Measurements from ENCODE around the gene SLC6A2.

GRCh38 chr16:55682086-55682485 is 26.3 kb downstream of the SLC6A2 start:
- TF ChIP-seq POLR2A (IDR thresholded peaks at IDR 0.05) (no peak), POLR2AphosphoS5 (IDR thresholded peaks at IDR 0.05) (no peak)
- TF ChIP-seq, protein P1, sequence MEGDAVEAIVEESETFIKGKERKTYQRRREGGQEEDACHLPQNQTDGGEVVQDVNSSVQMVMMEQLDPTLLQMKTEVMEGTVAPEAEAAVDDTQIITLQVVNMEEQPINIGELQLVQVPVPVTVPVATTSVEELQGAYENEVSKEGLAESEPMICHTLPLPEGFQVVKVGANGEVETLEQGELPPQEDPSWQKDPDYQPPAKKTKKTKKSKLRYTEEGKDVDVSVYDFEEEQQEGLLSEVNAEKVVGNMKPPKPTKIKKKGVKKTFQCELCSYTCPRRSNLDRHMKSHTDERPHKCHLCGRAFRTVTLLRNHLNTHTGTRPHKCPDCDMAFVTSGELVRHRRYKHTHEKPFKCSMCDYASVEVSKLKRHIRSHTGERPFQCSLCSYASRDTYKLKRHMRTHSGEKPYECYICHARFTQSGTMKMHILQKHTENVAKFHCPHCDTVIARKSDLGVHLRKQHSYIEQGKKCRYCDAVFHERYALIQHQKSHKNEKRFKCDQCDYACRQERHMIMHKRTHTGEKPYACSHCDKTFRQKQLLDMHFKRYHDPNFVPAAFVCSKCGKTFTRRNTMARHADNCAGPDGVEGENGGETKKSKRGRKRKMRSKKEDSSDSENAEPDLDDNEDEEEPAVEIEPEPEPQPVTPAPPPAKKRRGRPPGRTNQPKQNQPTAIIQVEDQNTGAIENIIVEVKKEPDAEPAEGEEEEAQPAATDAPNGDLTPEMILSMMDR (IDR thresholded peaks at IDR 0.05), result no peak

Measured in upper lobe of left lung (tissue), 4 donors.